Heart left ventricle (tissue), 16 donors: ENCODE results near the gene DDN. TPM values are rescaled to one million over a fixed set of nuclear protein-coding genes. Genes with fewer than 3 reads are reported as not detected.

Source experiments
- ATAC-seq, 4 donors: fragments of 200-7000 bp; cut with Tn5 transposase; one replicate each; pipeline ENCODE4 v1.9.1; 2020 to 2022; ENCODE audit warnings: moderate library complexity in 4 of 4, mild to moderate bottlenecking in 3 of 4, moderate number of reproducible peaks in 1 of 4
- DNase-seq, 5 donors: peaks; one replicate each; pipeline ENCODE4 v3.0.0-alpha.2; 2020
- H3K27ac ChIP-seq, 12 donors: fragments of 200-600 bp; sonication (generic) in 4 of 12; one replicate each; pipeline versions ENCODE4 v1.5.0 to v1.8.0; 2016 to 2022; ENCODE audit warnings: mild to moderate bottlenecking in 2 of 12
- H3K27me3 ChIP-seq, 9 donors: fragments of 200-600 bp; sonication (generic) in 2 of 9; one replicate each; pipeline versions ENCODE4 v1.5.1 to v1.8.0; 2016 to 2022; ENCODE audit warnings: mild to moderate bottlenecking in 3 of 9
- H3K36me3 ChIP-seq, 9 donors: fragments of 200-600 bp; sonication (generic) in 2 of 9; one replicate each; pipeline versions ENCODE4 v1.5.0 to v1.8.0; 2018 to 2022; ENCODE audit warnings: mild to moderate bottlenecking in 2 of 9
- H3K4me1 ChIP-seq, 12 donors: fragments of 200-600 bp; sonication (generic) in 4 of 12; one replicate each; pipeline versions ENCODE4 v1.5.0 to v1.8.0; 2016 to 2022; ENCODE audit warnings: mild to moderate bottlenecking in 3 of 12
- H3K4me3 ChIP-seq, 12 donors: fragments of 200-600 bp; sonication (generic) in 4 of 12; one replicate each; pipeline versions ENCODE4 v1.5.0 to v1.8.0; 2017 to 2022; ENCODE audit warnings: mild to moderate bottlenecking in 9 of 12, moderate library complexity in 4 of 12
- H3K9me3 ChIP-seq, 12 donors: fragments of 200-600 bp; sonication (generic) in 4 of 12; one replicate each; pipeline versions ENCODE4 v1.5.0 to v1.8.0; 2016 to 2022; ENCODE audit warnings: mild to moderate bottlenecking in 1 of 12
- POLR2A ChIP-seq, 2 donors: fragments of 450-650 bp; IDR thresholded peaks; one replicate each; pipeline ENCODE4 v1.6.1; 2017; ENCODE audit warnings: antibody characterized with exemption in 2 of 2, mild to moderate bottlenecking in 2 of 2, moderate library complexity in 2 of 2
- WGBS, 4 donors: extraction: QIAGEN DNeasy Blood & Tissue Kit in 2 of 4; methylation state at CpG; one replicate each; pipeline versions ENCODE4 v1.1.5 to v1.1.7; 2013 to 2018; 5-methylcytosine and 5-hydroxymethylcytosine counted together
- intact Hi-C, 10 donors: fragments of 100-400 bp; cut with DNase I; formaldehyde crosslinking; loops; one replicate each; pipeline versions ENCODE4 v1.11.1 to v1.14.2; 2022
- polyA plus RNA-seq, 2 donors: library from polyadenylated mRNA; stranded (reverse); fragments of 200-250 nt; gene quantifications; one replicate each; pipeline ENCODE4 v1.2.3, GENCODE V29; 2013
- total RNA-seq, 9 donors: library from RNA; depleted of rRNA in 2 of 9; stranded (reverse); fragments of >200 nt in 2 of 9; fragmentation: NEBNext Ultra II Directional in 3 of 9; extraction: Animal tissue kit (Norgen Biotek cat#: 25700) in 3 of 9; gene quantifications; one replicate each; pipeline versions ENCODE4 v1.1.0 to v1.2.4, GENCODE V29; 2016 to 2023
- TF ChIP-seq, protein P1 (sequence below), 12 donors: fragments of 200-600 bp; sonication (generic) in 4 of 12; IDR thresholded peaks; one replicate each; pipeline versions ENCODE4 v1.5.0 to v1.8.0; 2018 to 2022; ENCODE audit warnings: antibody characterized with exemption in 12 of 12, mild to moderate bottlenecking in 5 of 12
- donor health status: ischemic (EF 13 %, LVEDD 7.1; RV severe dilation, severe dysfunction).
- donor health status: healthy with polysubstance abuse.
- donor health status: DM: no; HTN: yes; CAD: no.
- donor health status: DM: no; HTN: no; CAD: no.
- donor health status: ischemic (EF 25% LVEDD 6.9; RV normal size, moderate dysfunction).
- donor health status: ischemic (EF 25% LVEDD 5.7; RV mildly dilated, moderate dysfunction).
- donor health status: healthy.
- donor health status: DM: yes; HTN: yes; CAD: no.
- donor health status: ischemic (EF 35%, LVEDD 5.7; RV mildly dilated, moderate dysfunction).
- donor health status: nonischemic (EF 11% LVEDD 7.7; RV severe dilation, severe dysfunction).
- donor health status: DM: yes; HTN: yes; CAD: no.
- donor health status: PGD.
- donor health status: ischemic (EF 29% LVEDD 5.4; RV normal size, mild dysfunction).
- donor health status: nonischemic (EF 23%, LVEDD 6.1; RV moderate dilation, normal function).

DDN gene
- total and polyA plus RNA-seq, 11 donors: 0.40 to 2.8 (median 0.95) TPM

DNA sequence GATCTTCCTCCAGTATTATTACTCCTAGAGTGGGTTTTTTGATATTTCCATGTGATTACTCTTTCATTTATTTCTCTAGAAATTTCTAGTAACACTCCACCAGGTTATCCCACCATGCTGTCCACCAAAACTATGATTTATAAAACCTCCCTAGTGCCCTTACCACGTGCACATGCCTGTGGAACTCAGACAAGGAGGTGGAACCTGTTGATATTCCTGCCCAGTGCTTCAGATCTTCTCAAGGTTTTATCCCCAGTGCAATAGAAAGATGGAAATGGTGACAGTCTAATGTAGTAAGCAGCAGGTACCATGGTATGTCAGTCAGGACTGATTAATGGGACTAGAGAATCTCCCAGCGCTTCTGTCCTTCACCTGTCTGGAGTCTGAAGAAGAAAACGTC lies 38.3 kb downstream of the DDN start:
- H3K27ac ChIP-seq: no peak overlapping the region
- H3K9me3 ChIP-seq: no peaks in the 10 kb centered on the region
- no peak for TF ChIP-seq POLR2A (IDR thresholded peaks at IDR 0.05)
- TF ChIP-seq, protein P1, sequence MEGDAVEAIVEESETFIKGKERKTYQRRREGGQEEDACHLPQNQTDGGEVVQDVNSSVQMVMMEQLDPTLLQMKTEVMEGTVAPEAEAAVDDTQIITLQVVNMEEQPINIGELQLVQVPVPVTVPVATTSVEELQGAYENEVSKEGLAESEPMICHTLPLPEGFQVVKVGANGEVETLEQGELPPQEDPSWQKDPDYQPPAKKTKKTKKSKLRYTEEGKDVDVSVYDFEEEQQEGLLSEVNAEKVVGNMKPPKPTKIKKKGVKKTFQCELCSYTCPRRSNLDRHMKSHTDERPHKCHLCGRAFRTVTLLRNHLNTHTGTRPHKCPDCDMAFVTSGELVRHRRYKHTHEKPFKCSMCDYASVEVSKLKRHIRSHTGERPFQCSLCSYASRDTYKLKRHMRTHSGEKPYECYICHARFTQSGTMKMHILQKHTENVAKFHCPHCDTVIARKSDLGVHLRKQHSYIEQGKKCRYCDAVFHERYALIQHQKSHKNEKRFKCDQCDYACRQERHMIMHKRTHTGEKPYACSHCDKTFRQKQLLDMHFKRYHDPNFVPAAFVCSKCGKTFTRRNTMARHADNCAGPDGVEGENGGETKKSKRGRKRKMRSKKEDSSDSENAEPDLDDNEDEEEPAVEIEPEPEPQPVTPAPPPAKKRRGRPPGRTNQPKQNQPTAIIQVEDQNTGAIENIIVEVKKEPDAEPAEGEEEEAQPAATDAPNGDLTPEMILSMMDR (IDR thresholded peaks at IDR 0.05): no peak
- H3K4me1 ChIP-seq: peaks cover 0 to 18% (median 9%) of the 10 kb centered on the region in 12 donors
- WGBS, 4 donors: 65 to 73% (median 68%) methylated on average over 3 of the region's 3 CpGs
- ATAC-seq: no peak
- peaks cover 0 to 16% (median 0%) of the 10 kb centered on the region in 9 donors for H3K27me3 ChIP-seq
- intact Hi-C loops: no loop called here
- no peak overlapping the region for H3K4me3 ChIP-seq
- no peaks in the 10 kb centered on the region for H3K36me3 ChIP-seq
- no peak for DNase-seq

DNA sequence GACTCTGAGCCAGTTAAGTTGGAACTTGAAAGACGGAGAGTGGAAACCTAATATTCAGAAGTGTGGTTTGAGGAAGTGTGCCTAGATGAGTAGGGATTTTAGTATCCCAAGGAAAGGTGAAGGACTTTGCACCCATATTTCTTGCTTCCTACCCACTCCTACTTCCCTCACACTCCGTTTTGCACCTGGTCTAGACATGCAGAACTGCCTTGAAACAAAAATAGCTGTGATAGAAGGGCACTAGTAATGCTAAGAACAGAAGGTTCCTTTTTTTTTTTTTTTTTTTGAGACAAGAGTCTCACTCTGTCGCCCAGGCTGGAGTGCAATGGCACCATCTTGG lies 41.2 kb downstream of the DDN start:
- no peaks in the 10 kb centered on the region for H3K9me3 ChIP-seq
- peaks cover 4 to 36% (median 23%) of the 10 kb centered on the region in 12 donors for H3K4me1 ChIP-seq
- intact Hi-C loops: no loop called here
- ATAC-seq (no peak), DNase-seq (no peak)
- TF ChIP-seq, protein P1 (IDR thresholded peaks at IDR 0.05): no peak
- no peak for TF ChIP-seq POLR2A (IDR thresholded peaks at IDR 0.05)
- WGBS, 4 donors: 32 to 42% (median 39%) methylated on average over 3 of the region's 3 CpGs
- peak overlapping the region in 2 of 12 donors; percentile 85 to 93 for H3K27ac ChIP-seq
- H3K36me3 ChIP-seq: peaks cover 0 to 13% (median under 1%) of the 10 kb centered on the region in 9 donors
- H3K4me3 ChIP-seq: peak overlapping the region in 10 of 12 donors; percentile 64 to 99 (median 93)
- H3K27me3 ChIP-seq: no peaks in the 10 kb centered on the region

DNA sequence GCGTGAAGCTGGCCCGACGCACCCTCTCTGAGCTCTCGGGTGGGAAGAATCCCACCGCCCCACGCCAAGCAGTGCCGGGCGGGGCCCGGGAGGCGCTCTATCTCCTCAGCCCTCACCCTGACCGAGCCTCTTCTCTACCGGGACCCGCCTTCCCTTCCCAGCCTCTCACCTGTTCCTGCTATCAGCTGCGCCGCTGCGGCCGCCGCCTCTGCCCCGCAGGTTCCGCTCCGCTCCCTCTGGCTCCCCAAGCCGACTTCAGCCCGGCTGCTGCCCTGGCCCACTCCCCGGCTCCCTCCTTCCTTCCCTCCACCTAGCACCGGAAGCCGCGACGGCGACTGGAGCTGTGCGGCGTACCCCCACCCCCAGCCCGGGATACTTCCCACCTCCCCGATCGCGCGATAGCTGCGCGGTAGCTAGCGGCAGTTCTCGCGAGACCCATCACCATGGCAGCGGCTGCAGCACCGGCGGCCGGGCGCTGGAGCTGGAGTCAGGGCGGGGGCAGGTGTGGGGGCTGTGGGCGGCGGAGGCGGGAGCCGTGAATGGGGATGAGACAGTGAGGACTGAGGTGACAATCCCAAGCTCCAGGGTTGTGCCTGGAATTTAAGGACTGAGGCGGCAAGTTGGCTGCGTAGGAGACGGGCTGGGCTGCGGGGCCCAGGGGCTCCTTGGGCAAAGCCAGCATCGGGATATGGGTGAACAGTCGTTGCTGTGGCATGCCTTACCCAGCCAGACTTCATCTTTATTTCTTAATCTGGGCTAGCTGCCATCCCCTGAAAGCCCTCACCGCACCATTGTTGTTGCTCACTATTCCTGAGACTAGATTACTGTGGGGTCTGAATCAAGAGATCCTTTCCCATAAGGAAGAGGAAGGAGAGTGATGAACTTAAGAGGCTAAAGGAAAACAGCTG lies 41.8 kb downstream of the DDN start, which contains the start of gene ARF3:
Gene ARF3, minus strand, starts transcription at position 347 of the 908 bp plus-strand sequence. CDS start 16,392 bp downstream, outside the sequence.
- Histone ChIP-seq H3K9me3 (no peaks in the 10 kb centered on the region), H3K27me3 (no peaks in the 10 kb centered on the region), H3K27ac (peak within 1 kb of the TSS; percentile 23 to 93 (median 84)), H3K36me3 (peaks cover 0 to 19% (median 7%) of the 10 kb centered on the region in 9 donors), H3K4me3 (peak within 1 kb of the TSS; percentile 64 to 99 (median 93)), H3K4me1 (peaks cover 4 to 39% (median 23%) of the 10 kb centered on the region in 12 donors)
- 1 to 3% (median 1%) methylated on average over 38 to 58 of the region's 58 CpGs for WGBS, 4 donors
- intact Hi-C loops: no loop called here
- ATAC-seq: peak; percentile 90 to 95 (median 94)
- TF ChIP-seq, protein P1 (IDR thresholded peaks at IDR 0.05): no peak
- TF ChIP-seq POLR2A (IDR thresholded peaks at IDR 0.05): peak in 1 of 2 donors; percentile 73
- DNase-seq: peak; percentile 95 to 98 (median 96)
